DMS153 (cell line): ENCODE data around the gene TRRAP.

Experiments used
- DNase-seq: peaks from one replicate; lab custom pipeline; 2025; lab: John Stamatoyannopoulos, UW

TRRAP gene

DNA sequence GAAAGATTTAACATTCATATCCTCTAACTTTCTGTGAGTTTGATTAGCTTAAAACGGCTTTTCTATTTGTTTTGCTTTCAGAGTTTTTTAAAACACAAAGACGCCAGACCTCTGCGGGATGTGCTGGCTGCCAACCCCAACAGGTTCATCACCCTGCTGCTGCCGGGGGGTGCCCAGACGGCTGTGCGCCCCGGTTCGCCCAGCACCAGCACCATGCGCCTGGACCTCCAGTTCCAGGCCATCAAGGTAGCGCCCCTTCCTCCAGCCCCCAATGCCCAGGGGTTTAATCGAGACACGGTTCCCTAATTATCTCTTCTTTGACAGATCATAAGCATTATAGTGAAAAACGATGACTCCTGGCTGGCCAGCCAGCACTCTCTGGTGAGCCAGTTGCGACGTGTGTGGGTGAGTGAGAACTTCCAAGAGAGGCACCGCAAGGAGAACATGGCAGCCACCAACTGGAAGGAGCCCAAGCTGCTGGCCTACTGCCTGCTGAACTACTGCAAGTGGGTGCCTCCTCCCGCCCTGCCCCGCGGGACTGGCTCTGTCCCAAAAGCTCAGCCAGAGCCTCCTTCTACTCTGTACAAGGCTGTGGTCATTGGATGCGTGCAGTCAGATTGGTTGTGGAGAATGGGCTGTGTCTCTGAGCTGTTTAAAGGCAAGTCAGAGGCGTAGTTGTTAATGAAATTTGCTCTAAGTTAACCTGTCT lies 71.2 kb downstream of the TRRAP start:
- no peak for DNase-seq

- no peak for DNase-seq
Observed at GRCh38 chr7:98955992-98956391, 77.7 kb downstream of the TRRAP start.

DNA sequence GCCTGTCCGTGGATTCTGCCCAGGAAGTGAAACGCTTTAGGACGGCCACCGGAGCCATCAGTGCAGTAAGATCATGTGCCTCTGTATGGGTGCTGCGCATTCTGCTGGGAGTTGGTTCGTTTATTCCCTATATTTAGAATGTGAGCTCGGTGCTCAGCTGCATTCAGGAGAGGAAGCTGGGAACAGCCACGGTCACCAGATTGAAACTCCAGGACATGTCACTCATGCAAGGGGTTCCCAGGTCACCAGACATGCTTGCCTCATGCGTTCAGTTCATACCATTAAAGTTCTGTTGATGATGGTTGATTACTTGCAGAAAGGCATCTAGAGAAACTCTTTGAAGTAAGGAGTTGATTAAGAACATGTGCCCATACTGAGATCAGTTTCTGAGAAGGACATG lies 78.1 kb downstream of the TRRAP start:
- DNase-seq, result no peak

DNA sequence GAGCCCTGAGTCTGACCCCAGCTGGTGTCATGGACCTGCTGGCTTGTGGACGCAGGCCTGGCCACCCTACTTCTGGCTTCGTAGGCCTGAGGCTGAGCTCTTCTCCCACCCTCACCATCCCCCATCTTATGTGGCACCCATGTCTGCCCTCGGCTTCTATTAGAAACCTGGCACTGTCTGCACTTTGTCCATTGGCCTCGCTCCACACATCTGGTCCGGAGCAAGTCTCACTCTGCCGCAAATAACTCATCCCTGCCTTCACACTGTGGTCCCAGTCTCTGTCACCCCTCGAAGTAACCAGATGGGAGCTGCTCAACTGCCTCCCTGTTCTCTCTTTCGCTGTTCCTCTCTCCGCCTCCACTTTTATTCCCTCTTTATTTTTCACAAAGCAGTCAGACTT lies 78.6 kb downstream of the TRRAP start:
- no peak for DNase-seq

DNA sequence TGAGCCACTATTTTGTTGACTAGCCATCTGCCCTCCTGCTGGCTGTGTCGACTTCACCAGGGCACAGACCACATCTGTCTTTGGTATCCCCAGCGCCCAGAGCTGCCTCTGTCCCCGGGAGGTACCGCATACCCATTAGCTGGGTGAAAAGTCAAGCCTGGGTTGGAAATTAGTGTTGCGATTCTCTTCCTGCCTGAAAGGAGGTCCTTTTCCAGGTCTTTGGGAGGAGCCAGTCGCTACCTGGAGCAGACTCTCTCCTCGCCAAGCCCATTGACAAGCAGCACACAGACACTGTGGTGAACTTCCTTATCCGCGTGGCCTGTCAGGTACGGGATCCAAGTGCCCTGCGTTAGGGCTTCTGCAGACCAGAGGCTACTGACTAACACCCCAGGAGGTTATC lies 79.4 kb downstream of the TRRAP start:
- no peak for DNase-seq

DNA sequence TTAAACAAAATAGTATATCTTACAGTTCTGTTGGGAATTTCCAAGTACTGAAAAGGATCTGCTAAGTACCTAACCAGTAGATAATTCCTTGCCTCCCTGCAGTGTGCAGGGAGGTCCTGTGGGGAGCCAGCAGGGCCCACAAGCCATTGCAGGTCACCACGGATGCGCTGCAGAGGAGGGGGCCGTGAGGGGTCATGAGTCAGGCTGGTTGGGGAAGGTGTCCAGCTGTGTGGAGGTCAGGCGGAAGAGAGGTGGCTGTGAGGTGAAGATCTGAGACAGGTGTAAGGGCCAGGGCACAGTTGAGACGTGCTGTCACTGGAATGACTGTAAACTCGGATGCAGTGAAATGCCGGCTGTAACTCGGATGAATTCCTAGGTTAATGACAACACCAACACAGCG lies 80.6 kb downstream of the TRRAP start:
- no peak for DNase-seq

GRCh38 chr7:98963305-98963704 lies 85.0 kb downstream of the TRRAP start:
- DNase-seq, result no peak

GRCh38 chr7:98964596-98964995 lies 86.3 kb downstream of the TRRAP start:
- no peak for DNase-seq

DNA sequence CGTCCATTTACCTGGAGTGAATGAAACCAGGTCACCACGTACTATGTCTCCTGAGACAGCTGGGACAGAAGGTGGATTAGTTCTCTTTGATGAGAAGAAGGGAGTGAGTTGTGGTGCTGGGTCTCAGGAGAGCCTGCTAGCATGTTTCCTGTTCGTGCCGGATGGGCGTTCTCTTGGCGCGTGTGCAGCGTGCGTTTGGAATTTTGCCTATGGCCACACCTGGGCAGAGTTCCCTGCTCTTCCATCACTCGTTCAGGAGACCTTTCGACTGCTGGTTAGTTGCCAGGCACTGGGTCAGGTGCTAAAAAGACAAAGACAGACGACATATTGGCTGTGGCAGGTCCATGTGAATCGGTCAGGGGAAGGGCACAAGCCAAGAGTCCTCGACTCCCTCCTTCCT lies 90.3 kb downstream of the TRRAP start:
- DNase-seq, result no peak

- no peak for DNase-seq
Observed at GRCh38 chr7:98969386-98969785, 91.1 kb downstream of the TRRAP start.

DNA sequence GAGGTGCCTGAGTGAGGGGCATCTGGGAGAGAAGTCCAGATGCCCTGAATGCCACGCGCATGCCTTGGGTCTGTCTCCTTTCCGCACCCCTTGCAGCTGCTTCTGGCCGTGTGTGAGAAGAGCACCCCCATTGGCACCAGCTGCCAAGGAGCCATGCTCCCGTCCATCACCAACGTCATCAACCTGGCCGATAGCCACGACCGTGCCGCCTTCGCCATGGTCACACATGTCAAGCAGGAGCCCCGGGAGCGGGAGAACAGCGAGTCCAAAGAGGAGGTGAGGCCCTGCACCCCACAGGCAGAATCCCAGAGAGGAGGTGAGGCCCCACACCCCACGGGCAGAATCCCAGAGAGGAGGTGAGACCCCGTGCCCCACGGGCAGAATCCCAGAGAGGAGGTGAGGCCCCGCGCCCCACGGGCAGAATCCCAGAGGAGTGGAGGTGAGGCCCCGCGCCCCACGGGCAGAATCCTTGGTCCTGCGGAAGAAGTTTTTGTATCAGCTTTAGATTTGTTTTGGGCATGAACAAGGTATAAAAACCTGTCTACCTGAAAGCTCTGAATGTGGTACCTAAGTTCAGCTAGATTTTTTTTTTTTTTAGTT lies 91.8 kb downstream of the TRRAP start:
- no peak for DNase-seq

DNA sequence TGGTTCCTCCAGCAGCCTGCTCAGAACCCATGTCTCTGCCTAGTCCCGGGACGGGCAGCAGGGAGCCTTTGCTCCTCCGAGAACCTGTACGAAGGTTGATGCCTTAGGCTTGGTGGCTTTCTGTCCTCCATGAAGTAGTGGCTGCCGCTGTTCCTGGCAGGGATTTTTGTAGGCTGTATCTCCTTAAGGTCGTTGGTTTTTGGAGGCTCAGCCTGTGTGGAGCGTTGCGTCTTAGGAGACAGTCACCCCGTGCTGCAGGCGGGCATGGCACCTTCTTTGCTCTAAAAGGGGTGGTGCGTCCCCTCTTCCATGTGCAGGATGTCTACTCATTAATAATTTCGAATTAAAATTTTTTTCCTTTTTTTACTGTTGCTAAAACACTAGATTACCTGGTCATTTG lies 92.5 kb downstream of the TRRAP start:
- DNase-seq, result no peak

DNA sequence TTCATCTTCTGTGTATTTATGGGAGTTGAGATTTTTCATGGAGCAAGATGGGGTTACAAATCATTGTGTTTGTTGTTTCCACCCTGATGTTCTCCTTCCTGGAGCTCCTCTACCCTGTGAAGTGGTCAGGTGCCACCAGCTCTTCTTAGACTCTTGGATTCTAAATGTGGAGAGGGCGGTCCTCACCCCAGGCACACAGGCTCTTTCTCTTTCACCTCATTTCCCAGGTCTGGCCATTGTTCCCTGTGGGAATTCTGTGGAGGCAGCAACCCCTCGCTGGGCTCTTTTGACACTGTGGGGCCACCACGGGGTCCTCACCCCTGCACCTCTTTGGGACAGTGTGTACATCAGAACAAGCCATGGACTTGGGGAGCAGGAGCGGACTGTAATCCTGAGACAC lies 95.9 kb downstream of the TRRAP start:
- no peak for DNase-seq

- DNase-seq, result no peak
Observed at GRCh38 chr7:98974906-98975816, 96.8 kb downstream of the TRRAP start.

- DNase-seq, result no peak
Observed at GRCh38 chr7:98976396-98977185, 98.3 kb downstream of the TRRAP start.

DNA sequence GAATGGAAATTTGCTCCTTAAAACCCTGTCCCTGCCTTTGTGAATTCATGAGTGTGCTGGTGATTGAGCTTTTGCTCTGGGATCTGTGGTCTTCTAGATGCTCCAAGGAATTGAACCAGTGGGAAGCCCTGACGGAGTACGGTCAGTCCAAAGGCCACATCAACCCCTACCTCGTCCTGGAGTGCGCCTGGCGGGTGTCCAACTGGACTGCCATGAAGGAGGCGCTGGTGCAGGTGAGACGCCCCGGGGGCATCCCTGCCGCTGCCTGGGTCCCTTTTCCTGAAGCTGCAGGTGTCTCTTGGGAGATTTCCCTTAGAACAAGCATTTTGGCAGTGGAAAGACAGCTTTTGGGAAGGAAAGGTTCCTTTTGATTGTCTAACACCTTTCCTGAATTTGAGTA lies 100.3 kb downstream of the TRRAP start:
- no peak for DNase-seq

- DNase-seq, result no peak
Observed at GRCh38 chr7:98981701-98982100, 103.4 kb downstream of the TRRAP start.

GRCh38 chr7:98982686-98983085 lies 104.4 kb downstream of the TRRAP start:
- no peak for DNase-seq

DNA sequence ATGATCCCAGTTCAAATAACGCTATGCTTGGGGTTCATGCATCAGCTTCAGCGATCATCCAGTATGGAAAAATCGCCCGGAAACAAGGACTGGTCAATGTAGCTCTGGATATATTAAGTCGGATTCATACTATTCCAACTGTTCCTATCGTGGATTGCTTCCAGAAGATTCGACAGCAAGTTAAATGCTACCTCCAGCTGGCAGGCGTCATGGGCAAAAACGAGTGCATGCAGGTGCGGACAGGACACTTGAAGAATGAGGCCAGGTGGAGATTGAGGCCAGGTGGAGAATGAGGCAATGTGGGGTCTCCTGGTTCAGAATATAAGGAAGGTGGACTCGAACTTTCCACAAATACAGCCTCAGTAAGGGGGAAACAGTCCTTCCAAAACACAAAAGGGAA lies 105.8 kb downstream of the TRRAP start:
- no peak for DNase-seq

DNA sequence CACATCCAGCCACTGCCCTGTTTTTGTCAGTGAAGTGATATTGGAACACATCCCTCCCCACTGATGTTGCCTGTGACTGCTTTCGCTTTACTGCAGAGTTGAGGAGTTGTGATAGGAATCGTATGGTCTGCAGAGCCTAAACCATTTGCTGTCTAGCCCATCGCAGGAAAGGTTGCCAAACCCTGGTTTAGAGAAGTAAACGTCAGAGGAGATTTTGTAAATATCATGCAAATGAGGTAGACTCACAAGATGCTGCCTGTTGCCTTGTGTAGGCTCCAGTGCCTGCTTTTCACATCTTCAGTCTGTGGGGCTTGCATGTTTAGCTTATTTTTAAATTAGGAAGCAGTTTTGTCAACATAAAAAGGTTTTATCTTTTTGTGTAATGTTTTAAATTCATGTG lies 107.1 kb downstream of the TRRAP start:
- no peak for DNase-seq

DNA sequence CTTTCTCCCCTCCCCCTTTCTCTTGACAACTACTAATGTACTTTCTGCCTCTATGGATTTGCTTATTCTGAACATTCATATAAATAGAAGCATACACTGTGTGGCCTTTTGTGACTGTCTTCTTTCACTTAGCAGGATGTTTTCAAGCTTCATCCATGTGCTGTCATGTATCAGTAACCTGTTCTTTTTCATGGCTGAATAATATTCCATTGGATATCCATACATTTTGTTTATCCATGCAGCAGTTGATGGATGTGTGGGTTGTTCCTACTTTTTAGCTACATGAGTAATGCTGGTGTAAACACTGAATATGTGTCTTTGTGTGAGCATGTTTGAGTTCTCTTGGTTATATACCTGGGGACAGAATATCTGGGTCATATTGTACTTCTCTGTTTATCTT lies 107.6 kb downstream of the TRRAP start:
- DNase-seq, result no peak

- DNase-seq, result no peak
Observed at GRCh38 chr7:98988641-98989040, 110.3 kb downstream of the TRRAP start.
